Hematopoietic multipotent progenitor cell treated with erythropoietin and hydrocortisone succinate and interleukin-3 and kit ligand, for 6 days (in vitro differentiated cells): ENCODE results near the gene LIN7B.
A peak's percentile ranks its signal among the peaks of the same experiment; 100 is the strongest.

Experiments
- DNase-seq: peaks from one replicate; pipeline ENCODE4 v3.0.0-alpha.2; 2015

The LIN7B gene, protein sequence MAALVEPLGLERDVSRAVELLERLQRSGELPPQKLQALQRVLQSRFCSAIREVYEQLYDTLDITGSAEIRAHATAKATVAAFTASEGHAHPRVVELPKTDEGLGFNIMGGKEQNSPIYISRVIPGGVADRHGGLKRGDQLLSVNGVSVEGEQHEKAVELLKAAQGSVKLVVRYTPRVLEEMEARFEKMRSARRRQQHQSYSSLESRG

DNA sequence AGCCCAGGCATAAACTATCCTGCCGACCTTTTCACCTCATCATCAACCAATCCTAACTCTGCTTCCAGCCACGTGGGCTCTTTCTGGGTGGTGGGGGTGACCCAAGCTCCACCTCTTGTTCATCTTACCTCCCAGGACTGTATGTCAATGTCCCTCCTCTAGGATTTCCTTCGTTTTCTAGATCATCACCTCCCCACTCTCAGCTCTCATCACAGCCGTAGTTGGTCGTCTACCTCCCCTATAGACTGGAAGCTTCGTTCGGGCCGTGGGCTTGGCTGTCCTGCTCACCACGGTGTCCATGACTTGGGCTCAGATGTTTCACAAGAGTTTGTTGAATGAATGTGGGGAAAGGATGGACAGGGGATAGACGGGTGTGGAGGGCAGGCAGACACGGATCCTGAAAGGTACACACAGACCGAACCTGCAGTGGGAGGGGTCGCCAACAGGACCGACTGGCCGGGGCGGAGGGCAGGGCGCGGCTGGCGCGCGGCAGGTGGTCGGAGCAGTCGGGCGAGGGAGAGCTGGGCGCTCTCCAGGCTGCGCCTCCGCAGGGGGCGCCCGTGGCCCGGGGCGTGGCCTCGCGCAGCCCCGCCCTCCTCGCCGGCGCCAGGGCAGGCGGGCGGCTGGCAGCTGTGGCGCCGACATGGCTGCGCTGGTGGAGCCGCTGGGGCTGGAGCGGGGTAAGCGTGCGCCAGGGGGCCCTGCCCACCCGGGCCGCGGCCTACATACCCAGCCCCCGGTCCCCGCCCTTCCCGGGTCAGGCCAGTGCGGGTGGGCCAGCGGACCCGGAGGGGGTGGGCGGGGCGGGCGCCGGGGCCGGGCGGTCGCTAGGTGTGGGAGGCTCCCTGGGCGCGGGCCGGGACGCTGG, at the start of gene LIN7B:
LIN7B (plus strand) TSS at position 609 of the 868 bp plus-strand sequence; CDS start at position 644, 35 bp downstream.
- peak; percentile 80 for DNase-seq

DNA sequence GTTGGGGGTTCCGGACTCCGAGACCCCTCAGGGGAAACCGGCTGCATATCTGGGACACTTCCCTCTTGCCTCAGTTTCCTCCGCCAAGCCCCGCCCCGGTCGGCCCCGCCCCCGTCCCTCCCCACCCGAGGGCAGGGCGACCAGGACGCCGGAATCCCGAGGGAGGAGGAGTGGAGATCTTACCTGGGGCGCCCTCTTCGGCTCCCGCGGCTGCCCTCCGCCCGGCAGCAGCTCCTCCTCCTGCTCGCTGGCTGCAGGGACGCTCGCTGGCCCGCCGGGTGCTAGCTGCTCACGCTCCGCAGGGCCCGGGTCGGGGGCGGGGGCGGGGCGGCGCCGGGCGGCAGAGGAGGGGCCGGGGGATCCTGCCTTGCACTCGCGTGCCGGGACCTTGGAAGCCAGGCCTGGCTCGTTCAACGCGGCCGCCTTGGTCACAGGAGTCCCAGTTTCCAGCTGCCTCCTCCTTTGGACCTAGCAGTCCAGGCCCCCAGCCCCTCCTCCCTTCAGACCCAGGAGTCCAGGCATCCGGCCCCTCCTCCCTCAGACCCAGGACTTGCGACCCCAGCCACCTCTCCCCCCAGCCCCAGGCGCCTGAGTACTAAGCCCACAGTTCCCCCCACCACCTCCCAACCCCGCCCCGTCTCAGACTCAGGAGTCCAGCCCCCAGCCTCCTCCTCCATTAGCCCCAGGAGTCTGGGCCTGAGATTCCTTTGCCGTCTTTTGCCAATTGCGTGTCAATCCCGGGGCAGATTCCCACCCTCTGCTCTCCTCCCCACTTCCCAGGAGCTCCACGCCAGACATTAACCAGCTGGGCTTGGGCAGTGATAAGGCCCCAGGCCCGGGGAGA, 49.2 kb upstream of the LIN7B start, which contains the start of gene NTF4:
NTF4 (minus strand) TSS at position 51 of the 844 bp plus-strand sequence. CDS start 2,821 bp downstream, outside the sequence.
- no peak for DNase-seq

DNA sequence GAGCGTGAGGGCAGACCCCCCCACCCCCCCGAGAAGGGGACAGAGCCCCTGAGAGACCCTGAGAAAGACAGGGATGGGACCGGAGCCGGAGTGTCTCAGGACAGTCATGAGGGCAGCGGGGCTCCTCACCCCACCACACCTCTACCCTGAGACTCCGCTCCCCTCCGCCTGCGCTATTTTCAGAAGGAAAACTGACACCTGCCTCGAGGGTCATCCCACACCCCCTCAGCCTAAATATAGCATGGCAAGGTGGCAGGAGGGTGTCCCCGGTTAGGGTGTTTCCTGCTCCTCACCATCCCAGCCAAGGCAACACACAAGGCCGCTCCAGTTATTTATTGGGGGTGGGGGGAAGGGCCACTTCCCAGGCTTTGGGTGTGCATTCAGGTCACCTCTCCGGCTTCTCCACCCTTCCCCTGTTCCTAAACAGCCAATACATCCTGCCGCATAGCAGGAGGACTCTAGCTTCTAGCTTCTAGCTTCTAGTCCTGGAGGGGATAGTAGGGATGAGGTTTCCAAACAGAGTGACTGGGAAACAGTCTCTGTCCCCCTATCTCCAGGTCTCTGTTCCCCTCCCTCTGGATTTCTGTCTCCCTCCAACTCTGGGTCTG, 48.2 kb upstream of the LIN7B start:
- no peak for DNase-seq

DNA sequence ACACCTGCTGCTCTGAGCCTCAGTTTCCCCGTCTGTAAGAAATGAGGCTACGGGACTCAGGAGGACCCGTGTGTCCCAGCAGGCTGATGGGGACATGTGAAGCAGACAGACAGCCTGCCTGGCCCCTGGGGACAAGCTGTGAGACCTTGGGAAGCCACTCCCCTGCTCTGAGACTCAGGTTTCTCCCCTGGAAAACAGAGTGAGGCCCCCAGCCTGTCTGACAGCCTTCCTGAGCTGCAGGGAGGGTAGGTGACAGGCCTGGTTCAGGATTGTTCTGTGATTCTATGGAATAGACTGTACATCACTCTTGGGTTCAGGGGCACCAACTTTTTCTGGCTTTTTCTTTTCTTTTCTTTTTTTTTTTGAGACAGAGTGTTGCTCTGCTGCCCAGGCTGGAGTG, 46.6 kb upstream of the LIN7B start:
- DNase-seq = no peak

DNA sequence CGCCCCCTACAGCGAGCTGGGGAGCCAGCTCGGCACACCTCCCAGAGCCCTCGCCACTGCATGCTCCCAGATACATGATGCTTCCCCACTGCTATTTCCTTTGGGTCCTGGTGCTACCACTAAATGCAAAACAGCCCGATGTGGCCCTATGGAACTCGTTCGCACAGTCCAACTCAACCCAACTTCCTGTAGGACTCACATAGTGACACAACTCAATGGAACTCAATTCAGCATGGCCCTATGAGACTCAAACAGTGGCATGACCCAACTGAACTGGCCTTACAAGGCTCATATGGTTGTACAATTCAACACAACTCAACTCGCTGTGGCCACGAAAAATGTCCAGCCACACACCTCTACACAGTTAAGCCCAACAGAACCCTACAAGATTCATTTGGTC, 45.1 kb upstream of the LIN7B start:
- DNase-seq = no peak

DNA sequence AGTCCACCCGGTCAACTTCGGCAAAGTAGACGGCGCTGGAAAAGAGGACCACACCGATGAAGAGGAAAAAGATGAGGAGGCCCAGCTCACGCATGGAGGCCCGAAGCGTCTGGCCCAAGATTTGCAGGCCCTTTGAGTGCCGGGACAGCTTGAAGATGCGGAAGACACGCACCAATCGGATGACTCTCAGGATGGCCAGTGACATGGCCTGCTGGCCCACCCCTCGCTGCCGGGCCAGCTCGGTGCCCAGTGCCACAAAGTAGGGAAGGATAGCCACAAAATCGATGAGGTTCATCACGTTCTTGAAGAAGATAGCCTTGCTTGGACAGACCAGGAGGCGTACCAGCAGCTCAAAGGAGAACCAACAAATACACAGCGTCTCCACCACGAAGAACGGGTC, 43.8 kb upstream of the LIN7B start:
- DNase-seq = no peak

DNA sequence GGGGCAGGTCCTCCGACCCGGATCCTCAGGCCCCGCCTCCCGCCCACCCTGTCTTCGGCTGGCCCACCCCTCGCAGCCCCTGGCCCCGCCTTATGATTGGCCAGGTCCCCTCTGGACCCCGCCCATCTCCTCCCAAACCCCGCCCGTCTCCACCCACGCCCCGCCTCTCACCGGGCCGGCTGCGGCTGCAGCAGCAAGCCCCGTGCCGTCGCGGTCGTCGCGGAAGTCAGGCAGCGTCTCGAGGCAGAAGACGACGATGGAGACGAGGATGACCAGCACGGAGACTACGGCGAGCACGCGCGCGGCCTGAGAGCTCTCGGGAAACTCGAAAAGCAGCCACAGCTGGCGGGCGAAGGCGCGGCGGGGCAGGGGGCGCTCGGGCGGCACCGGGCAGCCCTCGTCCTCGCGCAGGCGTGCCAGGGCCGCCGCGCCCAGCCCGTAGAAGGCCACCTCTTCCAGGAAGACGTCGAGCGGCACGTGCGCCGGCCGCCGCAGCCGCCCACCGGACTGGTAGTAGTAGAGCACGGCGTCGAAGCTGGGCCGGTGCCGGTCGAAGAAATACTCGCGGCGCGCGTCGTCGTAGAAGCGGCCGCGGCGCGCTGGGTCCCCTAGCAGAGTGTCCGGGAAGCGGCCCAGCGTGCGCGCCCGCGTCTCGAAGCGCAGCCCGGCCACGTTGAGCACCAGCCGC, 42.2 kb upstream of the LIN7B start:
- DNase-seq = no peak

DNA sequence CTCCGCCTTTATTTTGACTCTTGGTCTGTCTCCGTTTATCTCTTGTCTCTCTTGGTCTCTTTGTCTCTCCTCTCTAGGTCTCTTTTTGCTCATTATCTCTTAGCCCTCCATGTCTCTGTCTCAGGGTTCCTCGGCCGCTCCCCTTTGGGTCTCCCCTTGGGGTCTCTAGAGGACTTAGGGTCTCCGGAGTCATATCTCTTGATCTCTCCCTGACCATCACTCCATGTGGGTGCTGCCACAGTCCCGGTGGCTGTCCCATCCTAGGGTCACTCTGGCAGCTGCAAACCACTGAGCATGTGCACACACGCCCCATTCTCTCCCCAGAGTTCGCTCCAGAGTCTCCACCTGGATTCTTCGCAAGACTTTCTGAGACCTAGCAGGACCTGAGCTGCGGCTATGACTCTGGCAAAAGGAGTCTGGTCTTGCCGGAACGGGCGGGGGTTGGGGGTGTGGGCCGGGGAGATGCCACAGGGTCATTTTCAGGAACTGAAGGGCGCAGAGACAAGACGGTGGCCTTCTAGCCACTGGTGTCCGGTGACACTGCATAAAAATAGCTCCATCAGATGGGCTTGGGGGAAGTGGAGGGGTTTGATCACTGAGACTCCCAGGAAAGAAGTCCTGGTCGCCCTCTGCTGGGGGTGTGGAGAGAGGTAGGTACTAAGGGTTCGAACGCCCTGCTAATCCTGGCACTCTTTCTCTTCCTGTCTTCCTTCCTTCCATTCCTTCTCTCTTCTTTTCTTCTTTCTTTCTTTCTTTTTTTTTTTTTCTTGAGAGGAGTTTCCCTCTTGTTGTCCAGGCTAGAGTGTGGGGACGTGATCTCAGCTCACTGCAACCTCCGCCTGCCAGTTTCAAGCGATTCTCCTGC, 40.4 kb upstream of the LIN7B start:
- peak; percentile 61 for DNase-seq

DNA sequence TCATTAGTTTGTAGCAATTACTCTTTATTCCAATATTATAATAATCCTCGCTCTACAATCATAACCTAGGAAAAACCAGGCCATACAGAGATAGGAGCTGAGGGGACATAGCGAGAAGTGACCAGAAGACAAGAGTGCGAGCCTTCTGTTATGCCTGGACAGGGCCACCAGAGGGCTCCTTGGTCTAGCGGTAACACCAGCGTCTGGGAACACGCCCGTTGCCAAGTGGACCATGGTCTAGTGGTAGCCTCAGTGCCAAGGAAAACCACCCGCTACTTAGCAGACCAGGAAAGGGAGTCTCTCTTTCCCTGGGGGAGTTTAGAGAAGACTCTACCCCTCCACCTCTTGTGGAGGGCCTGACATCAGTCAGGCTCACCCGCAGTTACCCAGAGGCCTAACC, 39.3 kb upstream of the LIN7B start:
- peak; percentile 49 for DNase-seq

DNA sequence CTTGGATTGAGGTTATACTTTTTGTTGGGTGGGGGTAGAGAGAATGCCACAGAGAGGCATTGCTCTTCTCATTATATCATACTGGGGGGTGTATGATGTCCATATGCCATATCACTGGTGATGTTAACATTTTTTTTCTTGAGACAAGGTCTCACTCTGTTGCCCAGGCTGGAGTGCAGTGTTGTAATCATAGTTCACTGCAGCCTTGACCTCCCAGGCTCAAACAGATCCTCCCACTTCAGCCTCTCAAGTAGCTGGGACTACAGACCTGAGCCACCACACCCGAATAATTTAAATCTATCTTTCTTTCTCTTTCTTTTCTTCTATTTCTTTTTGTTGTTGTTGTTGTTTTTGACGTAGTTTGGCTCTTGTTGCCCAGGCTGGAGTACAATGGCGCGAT, 33.8 kb upstream of the LIN7B start:
- no peak for DNase-seq

DNA sequence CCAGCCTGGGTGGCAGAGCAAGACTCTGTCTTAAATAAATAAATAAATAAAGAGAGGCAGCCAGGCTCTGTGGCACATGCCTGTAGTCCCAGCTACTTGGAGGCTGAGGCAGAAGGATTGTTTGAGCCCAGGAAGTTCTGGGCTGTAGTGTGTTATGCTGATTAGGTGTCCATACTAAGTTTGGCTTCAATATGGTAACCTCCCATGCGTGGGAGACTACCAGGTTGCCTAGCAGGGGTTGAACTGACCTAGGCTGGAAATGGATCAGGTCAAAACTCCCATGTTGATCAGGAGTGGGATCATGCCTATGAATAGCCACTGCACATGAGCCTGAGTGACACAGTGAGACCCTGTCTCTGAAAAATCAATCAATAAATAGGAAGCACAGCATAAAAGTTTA, 32.9 kb upstream of the LIN7B start:
- DNase-seq = no peak

DNA sequence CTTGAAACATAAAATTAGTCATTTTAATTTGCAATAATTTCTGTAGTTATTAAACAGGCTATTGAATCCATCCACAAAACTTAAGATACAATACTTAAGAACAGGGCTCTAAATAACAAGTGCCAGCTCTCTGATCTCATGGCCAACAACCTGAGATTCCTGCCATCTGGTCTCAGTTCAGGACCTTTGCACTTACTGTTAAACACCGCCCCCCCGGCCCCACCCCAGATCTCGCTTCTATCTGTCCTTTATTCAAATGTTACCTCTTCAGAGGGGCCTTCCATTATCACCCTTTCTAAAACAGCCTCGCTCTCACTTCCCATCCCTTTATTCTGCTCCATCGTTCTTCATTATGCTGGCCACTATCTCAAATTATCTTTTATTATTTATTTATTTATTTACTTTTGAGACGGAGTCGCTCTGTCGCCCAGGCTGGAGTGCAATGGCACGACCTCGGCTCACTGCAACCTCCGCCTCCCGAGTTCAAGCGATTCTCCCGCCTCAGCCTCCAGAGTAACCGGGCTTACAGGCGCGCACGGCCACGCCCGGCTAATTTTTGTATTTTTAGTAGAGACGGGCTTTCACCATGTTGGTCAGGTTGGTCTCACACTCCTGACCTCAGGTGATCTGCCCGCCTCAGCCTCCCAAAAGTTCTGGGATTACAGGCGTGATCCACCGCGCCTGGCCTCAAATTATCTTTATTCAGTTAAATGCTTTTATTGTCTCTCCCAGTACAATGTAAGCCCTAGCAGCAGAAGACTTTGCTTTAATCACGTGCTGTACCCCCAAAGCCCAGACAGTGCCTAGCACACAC, 29.8 kb upstream of the LIN7B start:
- no peak for DNase-seq

DNA sequence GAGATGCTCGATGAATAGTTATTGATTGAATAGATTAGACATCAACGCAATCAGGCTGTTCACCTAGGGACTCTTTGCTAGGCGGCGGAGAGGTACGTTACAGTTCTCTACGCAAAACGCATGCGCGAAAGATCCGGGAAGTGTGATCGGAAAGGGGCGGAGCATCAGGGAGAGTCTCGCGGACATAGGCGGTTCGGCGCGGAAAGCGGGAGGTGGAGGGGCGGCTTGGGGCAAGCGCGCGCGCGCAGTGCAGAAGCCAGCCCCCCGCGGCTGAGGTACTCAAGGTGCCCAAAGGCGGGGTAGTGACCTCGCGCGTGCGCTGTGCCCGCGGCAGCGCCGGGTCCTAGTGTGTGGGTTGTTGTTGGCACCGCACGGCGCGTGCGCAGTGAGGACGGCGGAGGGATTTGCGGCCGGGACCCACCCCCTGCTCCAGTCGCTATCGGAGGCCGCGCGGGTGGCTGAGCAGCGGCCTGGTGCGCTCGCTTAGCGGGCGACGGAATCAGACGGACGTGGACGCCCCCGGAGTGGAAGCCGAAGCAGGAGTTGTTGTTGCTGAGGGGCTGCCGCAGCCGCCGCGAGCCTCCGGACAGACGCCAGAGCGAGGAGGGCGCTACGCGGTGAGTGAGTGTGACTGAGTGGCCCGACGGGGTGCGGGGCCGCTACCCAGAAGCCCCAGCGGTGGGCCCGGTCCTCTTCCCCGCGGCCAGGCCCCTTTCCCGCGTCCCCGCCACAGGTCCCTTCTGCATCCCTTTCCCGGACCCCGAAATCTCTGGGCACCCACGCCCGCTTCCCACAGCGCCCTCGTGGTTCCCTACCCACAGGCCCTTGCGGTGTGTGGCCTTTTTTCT, 28.9 kb upstream of the LIN7B start, which contains the start of gene SNRNP70:
SNRNP70 (plus strand) TSS at position 432 of the 848 bp plus-strand sequence. CDS start 964 bp downstream, outside the sequence.
- DNase-seq = peak; percentile 100

DNA sequence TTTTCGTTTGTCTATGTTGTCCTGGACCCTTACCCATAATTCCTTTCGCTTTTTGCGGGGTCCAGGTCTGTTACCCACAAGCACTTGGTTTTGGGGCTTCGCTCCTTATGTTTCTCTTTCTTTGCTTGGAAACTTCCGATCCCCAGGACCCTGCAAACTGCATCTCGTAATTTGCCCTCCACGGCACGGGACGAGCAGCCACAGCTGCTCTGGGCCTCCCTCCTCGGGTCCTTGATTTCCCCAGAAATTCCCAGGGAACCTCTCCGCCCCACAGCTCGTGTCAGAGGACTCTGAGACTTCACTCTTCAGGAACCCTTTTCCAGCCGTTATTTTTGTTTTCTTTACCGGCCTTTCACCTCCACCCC, 28.3 kb upstream of the LIN7B start:
- no peak for DNase-seq

DNA sequence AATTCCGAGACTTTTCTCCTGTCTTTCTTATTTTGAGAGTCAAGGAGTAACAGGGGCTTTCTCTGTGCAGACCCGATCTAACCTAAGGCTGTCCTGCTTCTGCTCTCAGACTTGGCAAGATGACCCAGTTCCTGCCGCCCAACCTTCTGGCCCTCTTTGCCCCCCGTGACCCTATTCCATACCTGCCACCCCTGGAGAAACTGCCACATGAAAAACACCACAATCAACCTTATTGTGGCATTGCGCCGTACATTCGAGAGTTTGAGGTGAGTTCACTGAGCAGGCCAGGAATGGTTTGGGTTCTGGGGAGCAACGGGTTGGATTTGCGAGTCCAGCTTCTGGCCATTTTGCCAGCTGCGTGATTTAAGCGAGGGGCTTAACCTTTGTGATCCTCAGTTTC, 27.9 kb upstream of the LIN7B start:
- DNase-seq = no peak

DNA sequence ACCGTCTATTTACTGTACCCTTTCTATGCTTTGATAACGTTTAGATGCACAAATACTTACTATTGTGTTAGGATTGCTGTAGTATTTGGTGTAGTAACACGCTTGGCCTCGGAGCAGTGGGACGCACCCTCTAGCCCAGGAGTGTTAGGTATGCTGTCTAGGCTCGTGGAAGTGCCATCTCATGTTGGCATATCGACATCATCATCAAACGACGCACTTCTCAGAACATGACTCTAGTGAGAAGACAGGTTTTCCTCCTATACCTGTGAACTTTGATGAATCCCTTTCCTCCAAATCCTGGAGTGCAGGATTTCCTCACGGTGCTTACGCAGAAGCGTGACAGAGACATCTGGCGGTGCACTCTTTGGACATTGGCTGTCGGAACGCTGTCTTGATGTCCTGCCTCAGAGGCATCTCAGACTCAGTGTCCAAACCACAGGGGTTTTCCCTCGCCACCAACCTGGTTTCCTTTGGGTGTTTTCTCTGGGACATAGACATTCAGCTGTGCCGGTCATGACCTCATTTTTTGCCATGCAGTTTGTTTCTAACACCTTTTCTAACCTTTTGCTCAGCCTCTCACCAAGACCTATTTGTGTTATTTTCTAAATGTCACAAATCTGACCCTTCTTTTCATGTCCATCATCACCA, 22.7 kb upstream of the LIN7B start:
- DNase-seq = no peak

DNA sequence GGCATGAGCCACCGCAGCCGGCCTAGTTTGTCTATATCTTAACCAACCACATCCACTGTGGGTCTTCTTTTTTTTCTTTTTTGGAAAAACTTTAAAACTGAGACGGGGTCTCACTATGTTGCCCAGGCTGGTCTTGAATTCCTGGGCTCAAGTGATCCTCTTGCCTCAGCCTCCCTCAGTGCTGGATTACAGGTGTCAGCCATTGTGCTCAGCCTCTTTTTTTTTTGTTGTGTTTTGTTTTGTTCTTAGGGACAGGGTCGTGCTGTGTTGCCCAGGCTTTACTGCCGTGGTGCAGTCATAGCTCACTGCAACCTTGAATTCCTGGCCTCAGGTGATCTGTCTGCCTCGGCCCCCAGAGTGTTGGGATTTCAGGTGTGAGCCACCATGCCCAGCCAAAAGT, 21.5 kb upstream of the LIN7B start:
- no peak for DNase-seq
